ENCODE results near the gene ATXN1.

Gene ATXN1

GRCh38 chr6:16318953-16319720, 442.1 kb downstream of the ATXN1 start:
- H3K27ac ChIP-seq = peak overlapping the region; percentile 83
- TF ChIP-seq CTCF (IDR thresholded peaks at IDR 0.05; ENCODE audit: low read depth, low read length, missing control alignments) = no peak
- no peak overlapping the region for H3K4me3 ChIP-seq (ENCODE audit: low read depth, low read length)
- no peaks in the 10 kb centered on the region for H3K27me3 ChIP-seq (replicated peaks)
- H3K36me3 ChIP-seq (replicated peaks) = no peaks in the 10 kb centered on the region
- no peak for DNase-seq
- in situ Hi-C loops (cut with HindIII; ENCODE audit: low pct_ligation_motif_present, low sequenced_read_pairs) = no loop called here

GRCh38 chr6:16318538-16318937, 442.7 kb downstream of the ATXN1 start:
- no peak overlapping the region for H3K4me3 ChIP-seq (ENCODE audit: low read depth, low read length)
- no peaks in the 10 kb centered on the region for H3K36me3 ChIP-seq (replicated peaks)
- no peak for TF ChIP-seq CTCF (IDR thresholded peaks at IDR 0.05; ENCODE audit: low read depth, low read length, missing control alignments)
- DNase-seq = peak; percentile 85
- in situ Hi-C loops (cut with HindIII; ENCODE audit: low pct_ligation_motif_present, low sequenced_read_pairs) = no loop called here
- peak overlapping the region; percentile 73 for H3K27ac ChIP-seq
- no peaks in the 10 kb centered on the region for H3K27me3 ChIP-seq (replicated peaks)

GRCh38 chr6:16316741-16317251, 444.5 kb downstream of the ATXN1 start:
- Histone ChIP-seq H3K27ac (peak overlapping the region; percentile 32), H3K36me3 (replicated peaks) (no peaks in the 10 kb centered on the region), H3K4me3 (ENCODE audit: low read depth, low read length) (no peak overlapping the region), H3K27me3 (replicated peaks) (no peaks in the 10 kb centered on the region)
- peak; percentile 81 for TF ChIP-seq CTCF (IDR thresholded peaks at IDR 0.05; ENCODE audit: low read depth, low read length, missing control alignments)
- peak; percentile 44 for DNase-seq
- in situ Hi-C loops (cut with HindIII; ENCODE audit: low pct_ligation_motif_present, low sequenced_read_pairs) = no loop called here

GRCh38 chr6:16314296-16314695, 447.0 kb downstream of the ATXN1 start:
- no peaks in the 10 kb centered on the region for H3K36me3 ChIP-seq (replicated peaks)
- no peaks in the 10 kb centered on the region for H3K27me3 ChIP-seq (replicated peaks)
- H3K27ac ChIP-seq = no peak overlapping the region
- no peak overlapping the region for H3K4me3 ChIP-seq (ENCODE audit: low read depth, low read length)
- DNase-seq = no peak
- in situ Hi-C loops (cut with HindIII; ENCODE audit: low pct_ligation_motif_present, low sequenced_read_pairs) = no loop called here
- TF ChIP-seq CTCF (IDR thresholded peaks at IDR 0.05; ENCODE audit: low read depth, low read length, missing control alignments) = no peak

GRCh38 chr6:16313732-16314131, 447.5 kb downstream of the ATXN1 start:
- DNase-seq = no peak
- no peak for TF ChIP-seq CTCF (IDR thresholded peaks at IDR 0.05; ENCODE audit: low read depth, low read length, missing control alignments)
- no peaks in the 10 kb centered on the region for H3K36me3 ChIP-seq (replicated peaks)
- H3K27ac ChIP-seq = no peak overlapping the region
- in situ Hi-C loops (cut with HindIII; ENCODE audit: low pct_ligation_motif_present, low sequenced_read_pairs) = no loop called here
- no peak overlapping the region for H3K4me3 ChIP-seq (ENCODE audit: low read depth, low read length)
- H3K27me3 ChIP-seq (replicated peaks) = no peaks in the 10 kb centered on the region

All from brain microvascular endothelial cell (primary cell).